CD4-positive, CD25-positive, alpha-beta regulatory T cell (primary cell): ENCODE results near the gene KRTAP5-3. TPM values are rescaled to one million over a fixed set of nuclear protein-coding genes. Genes with fewer than 3 reads are reported as not detected.
A peak's percentile ranks its signal among the peaks of the same experiment; 100 is the strongest.

Experiments used
- ATAC-seq, 2 donors: fragments of 150-1000 bp; cut with Tn5 transposase; one replicate each; pipeline ENCODE4 v1.10.0; 2021; ENCODE audit warnings: low read depth in 2 of 2, moderate number of reproducible peaks in 2 of 2, moderate library complexity in 1 of 2
- DNase-seq, 3 donors: peaks; one replicate each; pipeline versions ENCODE4 v3.0.0 to v3.0.0-alpha.2; 2012 to 2022; ENCODE audit warnings: mixed read lengths in 1 of 3
- H3K27ac ChIP-seq: one replicate; pipeline ENCODE4 v1.7.0; 2013; ENCODE audit warnings: mild to moderate bottlenecking, low read length; ENCODE audit not compliant: insufficient read depth, poor library complexity, severe bottlenecking
- H3K27me3 ChIP-seq: one replicate; pipeline ENCODE4 v1.7.0; 2013; ENCODE audit warnings: low read length; ENCODE audit not compliant: control insufficient read depth, insufficient read depth
- H3K36me3 ChIP-seq: one replicate; pipeline ENCODE4 v1.7.0; 2013; ENCODE audit warnings: mild to moderate bottlenecking, low read length, moderate library complexity; ENCODE audit not compliant: control insufficient read depth, insufficient read depth
- H3K4me1 ChIP-seq: 2 replicates; pipeline ENCODE4 v1.7.0; 2013; ENCODE audit warnings: mild to moderate bottlenecking, low read length; ENCODE audit not compliant: insufficient read depth, control insufficient read depth, poor library complexity, severe bottlenecking
- H3K4me3 ChIP-seq: one replicate; pipeline ENCODE4 v1.7.0; 2013; ENCODE audit warnings: low read depth, mild to moderate bottlenecking, low read length, moderate library complexity
- H3K9me3 ChIP-seq, 2 experiments: 1 replicate in 1 of 2; 2 replicates in 1 of 2; pipeline ENCODE4 v1.7.0; 2013; ENCODE audit warnings: low read length in 2 of 2, mild to moderate bottlenecking in 1 of 2, moderate library complexity in 1 of 2; ENCODE audit not compliant: control insufficient read depth in 2 of 2
- H3K27ac Mint-ChIP-seq, 3 donors: one replicate each; pipeline ENCODE4 v1.8.0; 2020 to 2022; ENCODE audit warnings: mild to moderate bottlenecking in 3 of 3, mixed read lengths in 3 of 3, moderate library complexity in 2 of 3
- H3K27me3 Mint-ChIP-seq: one replicate; pipeline ENCODE4 v1.8.0; 2022; ENCODE audit warnings: mild to moderate bottlenecking, mixed read lengths
- H3K36me3 Mint-ChIP-seq: one replicate; pipeline ENCODE4 v1.8.0; 2020; ENCODE audit warnings: mixed read lengths
- H3K4me1 Mint-ChIP-seq, 4 donors: one replicate each; pipeline ENCODE4 v1.8.0; 2020 to 2022; ENCODE audit warnings: mixed read lengths in 4 of 4, mild to moderate bottlenecking in 1 of 4
- H3K4me3 Mint-ChIP-seq, 4 donors: one replicate each; pipeline ENCODE4 v1.8.0; 2020 to 2022; ENCODE audit warnings: mild to moderate bottlenecking in 4 of 4, mixed read lengths in 4 of 4, moderate library complexity in 3 of 4
- H3K9me3 Mint-ChIP-seq, 7 donors: one replicate each; pipeline ENCODE4 v1.8.0; 2020 to 2022; ENCODE audit warnings: mixed read lengths in 7 of 7, mild to moderate bottlenecking in 3 of 7, moderate library complexity in 2 of 7
- polyA plus RNA-seq, 4 donors: library from polyadenylated mRNA; unstranded; fragments of 300-500 nt; fragmentation: Illumina TruSeq; gene quantifications; one replicate each; pipeline ENCODE4 v1.2.3, GENCODE V29; 2021
- total RNA-seq: library from RNA; stranded (reverse); gene quantifications from one replicate; pipeline ENCODE4 v1.2.3, GENCODE V29; 2022

KRTAP5-3 gene
- total and polyA plus RNA-seq, 5 donors from 2014 or later: not detected

- Histone ChIP-seq H3K27me3 (no peaks in the 10 kb centered on the region), H3K36me3 (no peaks in the 10 kb centered on the region), H3K27ac (no peak overlapping the region), H3K4me1 (no peaks in the 10 kb centered on the region), H3K9me3 (no peaks in the 10 kb centered on the region), H3K4me3 (no peak overlapping the region)
- peaks cover 4% of the 10 kb centered on the region for H3K36me3 Mint-ChIP-seq
- DNase-seq: no peak
- H3K4me1 Mint-ChIP-seq: peaks cover 0 to 12% (median 2%) of the 10 kb centered on the region in 4 donors
- ATAC-seq: no peak
- H3K4me3 Mint-ChIP-seq: no peak overlapping the region
- no peaks in the 10 kb centered on the region for H3K9me3 Mint-ChIP-seq
- peaks cover 14% of the 10 kb centered on the region for H3K27me3 Mint-ChIP-seq
- H3K27ac Mint-ChIP-seq: peak overlapping the region in 1 of 3 donors; percentile 69
Observed at GRCh38 chr11:1564535-1565172, 43.6 kb downstream of the KRTAP5-3 start.

- H3K27ac Mint-ChIP-seq: no peak overlapping the region
- ATAC-seq: no peak
Observed at GRCh38 chr11:1563697-1564534, 44.3 kb downstream of the KRTAP5-3 start.

GRCh38 chr11:1563149-1563638 is 45.1 kb downstream of the KRTAP5-3 start:
- Histone ChIP-seq H3K4me3 (no peak overlapping the region), H3K9me3 (no peaks in the 10 kb centered on the region), H3K4me1 (no peaks in the 10 kb centered on the region), H3K27me3 (no peaks in the 10 kb centered on the region), H3K36me3 (no peaks in the 10 kb centered on the region), H3K27ac (no peak overlapping the region)
- Mint-ChIP-seq H3K27ac (no peak overlapping the region), H3K36me3 (peaks cover 4% of the 10 kb centered on the region), H3K4me1 (peaks cover 0 to 2% (median 0%) of the 10 kb centered on the region in 4 donors), H3K4me3 (no peak overlapping the region), H3K27me3 (peaks cover 1% of the 10 kb centered on the region), H3K9me3 (no peaks in the 10 kb centered on the region)
- ATAC-seq (no peak), DNase-seq (no peak)

More at GRCh38 chr11:1563697-1564534, 44.3 kb downstream of the KRTAP5-3 start:
- no peak for DNase-seq
- Histone ChIP-seq H3K4me3 (no peak overlapping the region), H3K4me1 (no peaks in the 10 kb centered on the region), H3K27ac (no peak overlapping the region), H3K9me3 (no peaks in the 10 kb centered on the region), H3K27me3 (no peaks in the 10 kb centered on the region), H3K36me3 (no peaks in the 10 kb centered on the region)
- H3K27me3 Mint-ChIP-seq: peaks cover 8% of the 10 kb centered on the region
- peaks cover 0 to 5% (median 0%) of the 10 kb centered on the region in 4 donors for H3K4me1 Mint-ChIP-seq
- H3K9me3 Mint-ChIP-seq: no peaks in the 10 kb centered on the region
- H3K4me3 Mint-ChIP-seq: no peak overlapping the region
- H3K36me3 Mint-ChIP-seq: peaks cover 4% of the 10 kb centered on the region

GRCh38 chr11:1562469-1563148 is 45.7 kb downstream of the KRTAP5-3 start:
- peaks cover 4% of the 10 kb centered on the region for H3K36me3 Mint-ChIP-seq

GRCh38 chr11:1561955-1562354 is 46.3 kb downstream of the KRTAP5-3 start:
- no peaks in the 10 kb centered on the region for H3K4me1 ChIP-seq
- H3K9me3 ChIP-seq: no peaks in the 10 kb centered on the region
- peaks cover 4% of the 10 kb centered on the region for H3K36me3 Mint-ChIP-seq
- no peak overlapping the region for H3K27ac ChIP-seq
- no peaks in the 10 kb centered on the region for H3K27me3 ChIP-seq
- ATAC-seq (no peak), DNase-seq (no peak)
- peak overlapping the region in 1 of 4 donors; percentile 64 for H3K4me3 Mint-ChIP-seq
- no peak overlapping the region for H3K4me3 ChIP-seq
- H3K36me3 ChIP-seq: no peaks in the 10 kb centered on the region
- peaks cover 0 to 2% (median 0%) of the 10 kb centered on the region in 4 donors for H3K4me1 Mint-ChIP-seq
- no peaks in the 10 kb centered on the region for H3K9me3 Mint-ChIP-seq
- no peak overlapping the region for H3K27ac Mint-ChIP-seq
- H3K27me3 Mint-ChIP-seq: no peaks in the 10 kb centered on the region

More at GRCh38 chr11:1562469-1563148, 45.7 kb downstream of the KRTAP5-3 start:
- Mint-ChIP-seq H3K4me1 (peaks cover 0 to 2% (median 0%) of the 10 kb centered on the region in 4 donors), H3K9me3 (no peaks in the 10 kb centered on the region), H3K27ac (peak overlapping the region in 1 of 3 donors; percentile 71), H3K27me3 (no peaks in the 10 kb centered on the region), H3K4me3 (peak overlapping the region in 2 of 4 donors; percentile 16 to 64)
- H3K4me3 ChIP-seq: no peak overlapping the region
- no peaks in the 10 kb centered on the region for H3K36me3 ChIP-seq
- no peaks in the 10 kb centered on the region for H3K27me3 ChIP-seq
- no peak for ATAC-seq
- no peaks in the 10 kb centered on the region for H3K9me3 ChIP-seq
- no peaks in the 10 kb centered on the region for H3K4me1 ChIP-seq
- DNase-seq: no peak
- H3K27ac ChIP-seq: no peak overlapping the region

- no peaks in the 10 kb centered on the region for H3K9me3 ChIP-seq
- Mint-ChIP-seq H3K27me3 (no peaks in the 10 kb centered on the region), H3K4me3 (no peak overlapping the region), H3K4me1 (no peaks in the 10 kb centered on the region), H3K36me3 (peaks cover 4% of the 10 kb centered on the region), H3K9me3 (no peaks in the 10 kb centered on the region), H3K27ac (no peak overlapping the region)
- no peak overlapping the region for H3K27ac ChIP-seq
- ATAC-seq (no peak), DNase-seq (no peak)
- no peaks in the 10 kb centered on the region for H3K4me1 ChIP-seq
- H3K27me3 ChIP-seq: no peaks in the 10 kb centered on the region
- no peaks in the 10 kb centered on the region for H3K36me3 ChIP-seq
- H3K4me3 ChIP-seq: no peak overlapping the region
Observed at GRCh38 chr11:1561266-1561665, 47.0 kb downstream of the KRTAP5-3 start.

GRCh38 chr11:1560649-1561251 is 47.5 kb downstream of the KRTAP5-3 start:
- ATAC-seq: no peak
- DNase-seq: no peak
- no peaks in the 10 kb centered on the region for H3K4me1 Mint-ChIP-seq
- Histone ChIP-seq H3K9me3 (no peaks in the 10 kb centered on the region), H3K27me3 (no peaks in the 10 kb centered on the region), H3K4me3 (no peak overlapping the region), H3K27ac (no peak overlapping the region), H3K36me3 (no peaks in the 10 kb centered on the region), H3K4me1 (no peaks in the 10 kb centered on the region)
- no peak overlapping the region for H3K4me3 Mint-ChIP-seq
- H3K36me3 Mint-ChIP-seq: peaks cover 4% of the 10 kb centered on the region
- H3K27ac Mint-ChIP-seq: no peak overlapping the region
- no peaks in the 10 kb centered on the region for H3K9me3 Mint-ChIP-seq
- H3K27me3 Mint-ChIP-seq: no peaks in the 10 kb centered on the region
